OCI-LY3 (cell line): ENCODE results near the gene DPYD.

Source experiments
- H2AFZ ChIP-seq: fragments of 200-600, 300-600 bp; shearing (Covaris generic); 2 replicates; pipeline ENCODE4 v1.6.0; 2014; ENCODE audit warnings: antibody characterized with exemption, low read depth, low read length
- H3K27ac ChIP-seq: fragments of 200-600, 300-600 bp; sonication (generic); 2 replicates; pipeline ENCODE4 v1.5.1; 2014; ENCODE audit warnings: mild to moderate bottlenecking, low read length, moderate library complexity, mixed read lengths
- H3K27me3 ChIP-seq: fragments of 200-600, 300-600 bp; sonication (generic); 2 replicates; pipeline ENCODE4 v1.6.1; 2014; ENCODE audit warnings: low read depth, low read length, mixed read lengths
- H3K36me3 ChIP-seq: fragments of 200-600, 300-600 bp; sonication (generic); replicated peaks from 2 replicates; pipeline ENCODE3; 2014; ENCODE audit warnings: low read depth, low read length, mixed read lengths
- H3K4me1 ChIP-seq: fragments of 300-600, 200-600 bp; sonication (generic); 2 replicates; pipeline ENCODE4 v1.6.1; 2014; ENCODE audit warnings: low read length, mixed read lengths
- H3K4me2 ChIP-seq: fragments of 200-600, 300-600 bp; sonication (generic); 2 replicates; pipeline ENCODE4 v1.6.1; 2014; ENCODE audit warnings: low read length, mixed read lengths
- H3K4me3 ChIP-seq: fragments of 300-600, 200-600 bp; sonication (generic); 2 replicates; pipeline ENCODE4 v1.5.1; 2014; ENCODE audit warnings: antibody characterized with exemption, mild to moderate bottlenecking, low read length, moderate library complexity
- H3K79me2 ChIP-seq: fragments of 300-600, 200-600 bp; shearing (Covaris generic); 2 replicates; pipeline ENCODE4 v1.6.1; 2014; ENCODE audit warnings: mild to moderate bottlenecking, low read length, mixed read lengths
- H3K9ac ChIP-seq: fragments of 300-600, 200-600 bp; shearing (Covaris generic); 2 replicates; pipeline ENCODE4 v1.6.0; 2014; ENCODE audit warnings: mild to moderate bottlenecking, low read length, moderate library complexity
- H3K9me3 ChIP-seq: fragments of 200-600, 300-600 bp; shearing (Covaris generic); 2 replicates; pipeline ENCODE4 v1.6.1; 2014; ENCODE audit warnings: low read length, mixed read lengths; ENCODE audit not compliant: insufficient read depth
- H4K20me1 ChIP-seq: fragments of 200-600, 300-600 bp; sonication (generic); 2 replicates; pipeline ENCODE4 v1.6.1; 2016; ENCODE audit warnings: low read length, mixed read lengths; ENCODE audit not compliant: insufficient read depth
- EZH2phosphoT487 ChIP-seq: fragments of 200-600 bp; shearing (Covaris generic); IDR thresholded peaks from 2 replicates; pipeline ENCODE4 v1.6.1; 2018; ENCODE audit warnings: antibody characterized with exemption, mixed run types, low read depth
- TF ChIP-seq, protein P1 (sequence below): fragments of 200-600, 300-600 bp; sonication (generic); IDR thresholded peaks from 2 replicates; pipeline ENCODE4 v1.5.1; 2014; ENCODE audit warnings: antibody characterized with exemption, low read length, low read depth

The DPYD gene

DNA sequence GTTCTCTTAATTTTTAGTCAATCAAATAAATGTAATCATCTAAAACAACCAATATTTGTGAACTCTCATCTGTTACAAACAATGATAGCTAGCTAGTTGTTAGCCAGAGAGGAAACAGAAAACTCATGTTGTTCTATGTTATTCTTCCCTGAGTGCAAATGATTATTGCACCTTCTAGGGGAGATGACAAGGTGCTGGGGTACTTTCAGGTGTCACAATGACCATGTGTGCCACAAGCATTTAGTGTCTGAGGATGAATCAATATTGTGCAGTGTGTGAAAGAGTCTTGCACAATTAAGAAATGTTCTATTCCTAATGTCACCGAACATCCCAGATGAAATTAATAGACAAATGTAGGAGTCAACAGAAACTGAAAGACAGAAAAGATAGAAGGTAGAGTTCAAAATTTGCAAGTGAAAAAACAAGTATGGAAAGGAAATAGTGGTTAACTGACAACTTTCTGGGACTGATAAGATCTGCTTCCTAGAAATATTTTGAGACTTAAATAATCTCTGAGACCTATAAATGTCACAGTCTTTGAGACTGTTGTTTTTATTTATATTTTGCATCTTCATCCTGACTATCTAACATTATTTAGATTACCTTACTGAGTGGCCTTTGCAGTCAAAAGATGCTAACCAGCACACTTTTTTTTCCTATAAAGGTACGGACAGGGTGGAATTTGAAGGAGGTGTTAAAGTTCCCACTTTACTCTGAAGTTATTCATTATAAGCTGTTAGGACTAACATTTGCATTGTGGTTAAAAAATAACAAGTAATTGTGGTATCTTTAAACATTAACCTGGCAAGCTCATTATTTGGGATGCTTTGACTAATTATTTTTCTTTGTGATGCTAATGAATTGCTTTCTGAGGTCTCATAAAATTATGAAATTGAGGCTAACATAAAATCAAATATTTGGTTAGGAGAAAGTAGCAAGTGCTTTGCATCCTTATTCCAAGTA lies 21.6 kb upstream of the DPYD start:
- no peaks in the 10 kb centered on the region for H3K9me3 ChIP-seq
- no peak overlapping the region for H3K4me2 ChIP-seq
- no peaks in the 10 kb centered on the region for H3K79me2 ChIP-seq

DNA sequence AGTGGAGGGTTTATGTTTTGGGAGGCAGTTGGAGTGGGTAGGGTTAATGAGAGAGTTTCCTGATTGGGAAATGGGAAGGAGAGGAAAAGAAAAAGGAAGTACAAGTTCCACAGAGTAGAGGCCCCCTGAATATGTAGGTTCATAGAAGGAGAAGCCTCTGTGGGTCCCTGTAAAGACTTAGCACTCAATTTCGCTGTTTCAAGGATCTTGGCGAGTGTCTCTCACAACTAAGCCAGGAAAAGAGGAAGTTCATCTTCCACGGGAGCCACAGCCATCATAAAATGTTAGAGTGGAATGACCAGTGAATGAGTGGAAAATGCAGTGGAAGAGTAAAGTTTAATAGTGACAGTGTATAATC lies 17.4 kb upstream of the DPYD start:
- Histone ChIP-seq H3K9ac (no peak overlapping the region), H3K27ac (no peak overlapping the region)
- TF ChIP-seq, protein P1, sequence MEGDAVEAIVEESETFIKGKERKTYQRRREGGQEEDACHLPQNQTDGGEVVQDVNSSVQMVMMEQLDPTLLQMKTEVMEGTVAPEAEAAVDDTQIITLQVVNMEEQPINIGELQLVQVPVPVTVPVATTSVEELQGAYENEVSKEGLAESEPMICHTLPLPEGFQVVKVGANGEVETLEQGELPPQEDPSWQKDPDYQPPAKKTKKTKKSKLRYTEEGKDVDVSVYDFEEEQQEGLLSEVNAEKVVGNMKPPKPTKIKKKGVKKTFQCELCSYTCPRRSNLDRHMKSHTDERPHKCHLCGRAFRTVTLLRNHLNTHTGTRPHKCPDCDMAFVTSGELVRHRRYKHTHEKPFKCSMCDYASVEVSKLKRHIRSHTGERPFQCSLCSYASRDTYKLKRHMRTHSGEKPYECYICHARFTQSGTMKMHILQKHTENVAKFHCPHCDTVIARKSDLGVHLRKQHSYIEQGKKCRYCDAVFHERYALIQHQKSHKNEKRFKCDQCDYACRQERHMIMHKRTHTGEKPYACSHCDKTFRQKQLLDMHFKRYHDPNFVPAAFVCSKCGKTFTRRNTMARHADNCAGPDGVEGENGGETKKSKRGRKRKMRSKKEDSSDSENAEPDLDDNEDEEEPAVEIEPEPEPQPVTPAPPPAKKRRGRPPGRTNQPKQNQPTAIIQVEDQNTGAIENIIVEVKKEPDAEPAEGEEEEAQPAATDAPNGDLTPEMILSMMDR: no peak
- TF ChIP-seq EZH2phosphoT487: no peak

More for the DNA sequence above, 21.6 kb upstream of the DPYD start:
- Histone ChIP-seq H3K4me3 (no peak overlapping the region), H3K27me3 (no peaks in the 10 kb centered on the region), H2AFZ (no peak overlapping the region), H3K4me1 (no peaks in the 10 kb centered on the region), H3K27ac (no peak overlapping the region), H3K36me3 (no peaks in the 10 kb centered on the region), H4K20me1 (no peaks in the 10 kb centered on the region), H3K9ac (no peak overlapping the region)
- no peak for TF ChIP-seq EZH2phosphoT487
- TF ChIP-seq, protein P1: no peak

DNA sequence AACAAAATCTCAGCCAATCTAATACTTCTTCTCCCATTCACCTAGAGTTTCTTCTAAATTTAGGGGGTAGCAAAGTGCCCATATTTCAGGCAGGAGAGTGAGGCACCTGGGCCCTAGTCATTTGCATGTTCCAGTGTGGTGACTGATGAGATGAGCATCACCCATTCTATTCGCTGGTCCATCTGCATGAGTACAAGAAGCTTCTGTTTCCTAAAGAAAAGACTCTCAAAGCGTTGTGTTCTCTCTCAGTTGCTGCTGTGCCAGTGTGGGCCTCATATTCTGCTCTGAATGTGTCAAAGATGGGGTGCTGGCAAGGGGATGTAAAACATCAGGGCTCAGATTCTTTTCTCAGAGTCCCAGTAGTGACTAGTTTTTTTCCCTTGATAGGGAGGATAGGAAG lies 16.1 kb upstream of the DPYD start:
- TF ChIP-seq, protein P1: no peak
- no peak for TF ChIP-seq EZH2phosphoT487
- Histone ChIP-seq H3K79me2 (no peaks in the 10 kb centered on the region), H3K4me2 (no peak overlapping the region), H3K9ac (no peak overlapping the region), H3K27ac (no peak overlapping the region), H3K9me3 (no peaks in the 10 kb centered on the region), H2AFZ (no peak overlapping the region), H4K20me1 (no peaks in the 10 kb centered on the region), H3K4me1 (no peaks in the 10 kb centered on the region), H3K36me3 (no peaks in the 10 kb centered on the region), H3K4me3 (no peak overlapping the region), H3K27me3 (no peaks in the 10 kb centered on the region)

More for the DNA sequence above, 17.4 kb upstream of the DPYD start:
- Histone ChIP-seq H3K4me3 (no peak overlapping the region), H3K36me3 (no peaks in the 10 kb centered on the region), H2AFZ (no peak overlapping the region), H3K27me3 (no peaks in the 10 kb centered on the region), H3K4me1 (no peaks in the 10 kb centered on the region), H3K79me2 (no peaks in the 10 kb centered on the region), H3K4me2 (no peak overlapping the region), H4K20me1 (no peaks in the 10 kb centered on the region), H3K9me3 (no peaks in the 10 kb centered on the region)

DNA sequence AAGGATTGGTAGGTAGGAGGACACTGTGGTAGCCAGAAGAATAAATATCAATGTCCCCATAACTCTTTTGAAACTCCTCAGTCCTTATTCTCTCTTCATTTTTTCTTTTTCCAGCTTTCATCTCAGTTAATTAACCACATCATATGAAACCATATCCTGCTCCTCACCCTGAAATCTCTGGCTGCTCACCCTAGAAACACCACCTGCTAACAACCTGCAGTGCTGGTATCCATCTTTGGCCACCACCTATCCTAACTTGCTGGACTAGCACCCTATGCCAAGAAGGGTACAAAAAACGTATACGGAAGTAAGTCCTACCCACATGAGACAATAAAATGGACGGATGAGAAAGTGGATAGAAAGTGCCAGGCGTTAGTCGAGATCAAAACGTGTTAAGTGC lies 13.7 kb upstream of the DPYD start:
- no peaks in the 10 kb centered on the region for H3K4me1 ChIP-seq
- no peaks in the 10 kb centered on the region for H3K36me3 ChIP-seq
- no peaks in the 10 kb centered on the region for H3K79me2 ChIP-seq
- TF ChIP-seq, protein P1: no peak
- TF ChIP-seq EZH2phosphoT487: no peak
- no peaks in the 10 kb centered on the region for H3K27me3 ChIP-seq
- no peak overlapping the region for H3K27ac ChIP-seq
- no peak overlapping the region for H2AFZ ChIP-seq
- H3K9me3 ChIP-seq: no peaks in the 10 kb centered on the region
- H3K9ac ChIP-seq: no peak overlapping the region
- no peak overlapping the region for H3K4me3 ChIP-seq
- no peak overlapping the region for H3K4me2 ChIP-seq
- H4K20me1 ChIP-seq: no peaks in the 10 kb centered on the region
